B cell (primary cell): Measurements from ENCODE around the gene RNF217. TPM values are rescaled to one million over a fixed set of nuclear protein-coding genes. Genes with fewer than 3 reads are reported as not detected.

ENCODE experiments used
- ATAC-seq: fragments of 200-7000 bp; cut with Tn5 transposase; one replicate; pipeline ENCODE4 v1.10.0; 2021; ENCODE audit warnings: low read depth, mild to moderate bottlenecking, moderate number of reproducible peaks, moderate library complexity
- CTCF ChIA-PET: fragments of 350-600 bp; sonication (Branson Sonifier 250); formaldehyde crosslinking; loops from one replicate; lab custom pipeline; 2021; ENCODE audit warnings: antibody characterized with exemption, inconsistent platforms; lab: Charles Lee
- POLR2A ChIA-PET: fragments of 350-600 bp; sonication (Branson Sonifier 250); formaldehyde crosslinking; loops from one replicate; lab custom pipeline; 2021; ENCODE audit warnings: antibody characterized with exemption; lab: Charles Lee
- DNase-seq: peaks from one replicate; pipeline ENCODE4 v3.0.0; 2013
- H2AFZ ChIP-seq: 2 replicates; pipeline ENCODE4 v1.6.1; 2012; ENCODE audit warnings: mild to moderate bottlenecking, low read depth, low read length; ENCODE audit not compliant: insufficient read depth, poor library complexity, severe bottlenecking
- H3K27ac ChIP-seq, 2 donors: 1 replicate in 1 of 2; 2 replicates in 1 of 2; pipeline ENCODE4 v1.5.1; 2012 to 2013; ENCODE audit warnings: low read length in 2 of 2, mild to moderate bottlenecking in 2 of 2, moderate library complexity in 1 of 2
- H3K27me3 ChIP-seq, 4 experiments: fragments of 200-600 bp in 1 of 4; sonication (generic) in 1 of 4; replicated peaks in 1 of 4; 1 replicate in 2 of 4; 2 replicates in 2 of 4; pipeline versions ENCODE4 v1.6.1 to v1.7.0; 2013 to 2016; ENCODE audit warnings: low read length in 3 of 4, mild to moderate bottlenecking in 2 of 4, mixed read lengths in 1 of 4, moderate library complexity in 1 of 4; ENCODE audit not compliant: insufficient read depth in 4 of 4, control insufficient read depth in 3 of 4; ENCODE audit errors: control extremely low read depth in 1 of 4
- H3K36me3 ChIP-seq, 2 experiments: replicated peaks in 1 of 2; 1 replicate in 1 of 2; 2 replicates in 1 of 2; pipeline versions ENCODE4 v1.6.1 to v1.7.1; 2013; ENCODE audit warnings: low read length in 1 of 2; ENCODE audit not compliant: insufficient read depth in 2 of 2, control insufficient read depth in 1 of 2; ENCODE audit errors: control extremely low read depth in 1 of 2, extremely low read depth in 1 of 2
- H3K4me1 ChIP-seq, 2 donors: fragments of 200-600 bp in 1 of 2; sonication (generic) in 1 of 2; 1 replicate in 1 of 2; 2 replicates in 1 of 2; pipeline versions ENCODE4 v1.5.1 to v1.6.1; 2013 to 2017; ENCODE audit warnings: low read length in 2 of 2; ENCODE audit not compliant: control insufficient read depth in 2 of 2, insufficient read depth in 2 of 2
- H3K4me2 ChIP-seq: replicated peaks from 2 replicates; pipeline ENCODE3; 2012; ENCODE audit warnings: mild to moderate bottlenecking, low read depth, low read length; ENCODE audit not compliant: poor library complexity, severe bottlenecking
- H3K4me3 ChIP-seq, 5 experiments: fragments of 200-600 bp in 1 of 5; sonication (generic) in 1 of 5; 1 replicate in 3 of 5; 2 replicates in 2 of 5; pipeline versions ENCODE4 v1.5.1 to v1.7.0; 2011 to 2016; ENCODE audit warnings: low read length in 4 of 5, mild to moderate bottlenecking in 4 of 5, low read depth in 2 of 5, control low read depth in 1 of 5, moderate library complexity in 1 of 5; ENCODE audit not compliant: insufficient read depth in 1 of 5; ENCODE audit errors: control extremely low read depth in 1 of 5, extremely low read depth in 1 of 5
- H3K79me2 ChIP-seq: fragments of 200-600 bp; sonication (generic); one replicate; pipeline ENCODE4 v1.6.0; 2016; ENCODE audit warnings: low read length; ENCODE audit not compliant: control insufficient read depth, insufficient read depth
- H3K9ac ChIP-seq: fragments of 200-600 bp; sonication (generic); 2 replicates; pipeline ENCODE4 v1.6.1; 2017; ENCODE audit warnings: mild to moderate bottlenecking, low read length, moderate library complexity
- H3K9me3 ChIP-seq, 3 donors: one replicate each; pipeline versions ENCODE4 v1.6.1 to v1.7.1; 2013; ENCODE audit warnings: low read length in 2 of 3; ENCODE audit not compliant: control insufficient read depth in 2 of 3, insufficient read depth in 1 of 3; ENCODE audit errors: control extremely low read depth in 1 of 3
- H4K20me1 ChIP-seq: 2 replicates; pipeline ENCODE4 v1.6.0; 2012; ENCODE audit warnings: mild to moderate bottlenecking, low read length; ENCODE audit not compliant: insufficient read depth, control insufficient read depth, poor library complexity, severe bottlenecking
- H3K27ac Mint-ChIP-seq: one replicate; pipeline ENCODE4 v1.8.0; 2021; ENCODE audit warnings: mixed read lengths
- H3K27me3 Mint-ChIP-seq: one replicate; pipeline ENCODE4 v1.8.0; 2021; ENCODE audit warnings: mixed read lengths
- H3K4me1 Mint-ChIP-seq: one replicate; pipeline ENCODE4 v1.8.0; 2021; ENCODE audit warnings: mixed read lengths
- H3K4me3 Mint-ChIP-seq: one replicate; pipeline ENCODE4 v1.8.0; 2021; ENCODE audit warnings: mixed read lengths
- H3K9me3 Mint-ChIP-seq: one replicate; pipeline ENCODE4 v1.8.0; 2022; ENCODE audit warnings: mixed read lengths; ENCODE audit not compliant: insufficient read depth
- EZH2 ChIP-seq: IDR thresholded peaks from 2 replicates; pipeline ENCODE4 v1.6.1; 2012; ENCODE audit warnings: borderline replicate concordance, low read depth, mild to moderate bottlenecking, moderate library complexity, low read length; ENCODE audit not compliant: insufficient read depth, poor library complexity, severe bottlenecking
- WGBS: methylation state at CpG from one replicate; pipeline ENCODE4 v1.1.5; 2013; ENCODE audit warnings: missing lambda C conversion rate; ENCODE audit not compliant: insufficient coverage; 5-methylcytosine and 5-hydroxymethylcytosine counted together
- intact Hi-C: fragments of 100-400 bp; cut with micrococcal nuclease; formaldehyde crosslinking; loops from one replicate; pipeline ENCODE4 v1.10.0; 2022
- polyA plus RNA-seq: library from polyadenylated mRNA; depleted of rRNA; stranded (reverse); fragments of >200 nt; gene quantifications from 2 replicates; pipeline ENCODE4 v1.2.3, GENCODE V29; 2012
- total RNA-seq, 2 donors: library from RNA; stranded (reverse); fragments of 120-200 nt in 1 of 2; gene quantifications; 1 replicate in 1 of 2; 2 replicates in 1 of 2; pipeline versions ENCODE4 v1.2.3 to v1.2.4, GENCODE V29; 2013 to 2022
- TF ChIP-seq, protein P1 (sequence below): fragments of 200-600 bp; IDR thresholded peaks from one replicate; pipeline ENCODE4 v1.8.0; 2022; ENCODE audit warnings: antibody characterized with exemption, mild to moderate bottlenecking

Gene RNF217
- total and polyA plus RNA-seq, 2 donors (not counting 1 experiment from before 2014, with no cell fraction given) = 0.03 TPM; not detected in 1

- Histone ChIP-seq H3K27me3 (peaks cover 0 to 8% (median 4%) of the 10 kb centered on the region in 4 experiments), H3K79me2 (no peaks in the 10 kb centered on the region), H3K9me3 (no peaks in the 10 kb centered on the region), H3K9ac (no peak overlapping the region), H2AFZ (no peak overlapping the region), H3K36me3 (no peaks in the 10 kb centered on the region), H3K4me3 (no peak overlapping the region), H3K4me1 (no peaks in the 10 kb centered on the region), H3K27ac (no peak overlapping the region), H4K20me1 (no peaks in the 10 kb centered on the region), H3K4me2 (no peak overlapping the region)
- Mint-ChIP-seq H3K4me3 (no peak overlapping the region), H3K4me1 (peaks cover 12% of the 10 kb centered on the region), H3K27ac (no peak overlapping the region), H3K27me3 (peaks cover 9% of the 10 kb centered on the region), H3K9me3 (no peaks in the 10 kb centered on the region)
- ChIA-PET POLR2A (no interaction called here), CTCF (no interaction called here)
- ATAC-seq (no peak), DNase-seq (no peak)
- intact Hi-C loops = no loop called here
- no CpG with 5 or more reads among the region's 3 CpGs for WGBS
- TF ChIP-seq, protein P1, sequence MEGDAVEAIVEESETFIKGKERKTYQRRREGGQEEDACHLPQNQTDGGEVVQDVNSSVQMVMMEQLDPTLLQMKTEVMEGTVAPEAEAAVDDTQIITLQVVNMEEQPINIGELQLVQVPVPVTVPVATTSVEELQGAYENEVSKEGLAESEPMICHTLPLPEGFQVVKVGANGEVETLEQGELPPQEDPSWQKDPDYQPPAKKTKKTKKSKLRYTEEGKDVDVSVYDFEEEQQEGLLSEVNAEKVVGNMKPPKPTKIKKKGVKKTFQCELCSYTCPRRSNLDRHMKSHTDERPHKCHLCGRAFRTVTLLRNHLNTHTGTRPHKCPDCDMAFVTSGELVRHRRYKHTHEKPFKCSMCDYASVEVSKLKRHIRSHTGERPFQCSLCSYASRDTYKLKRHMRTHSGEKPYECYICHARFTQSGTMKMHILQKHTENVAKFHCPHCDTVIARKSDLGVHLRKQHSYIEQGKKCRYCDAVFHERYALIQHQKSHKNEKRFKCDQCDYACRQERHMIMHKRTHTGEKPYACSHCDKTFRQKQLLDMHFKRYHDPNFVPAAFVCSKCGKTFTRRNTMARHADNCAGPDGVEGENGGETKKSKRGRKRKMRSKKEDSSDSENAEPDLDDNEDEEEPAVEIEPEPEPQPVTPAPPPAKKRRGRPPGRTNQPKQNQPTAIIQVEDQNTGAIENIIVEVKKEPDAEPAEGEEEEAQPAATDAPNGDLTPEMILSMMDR = no peak
- TF ChIP-seq EZH2 = no peak
Measured at GRCh38 chr6:125102411-125102810, 140.2 kb downstream of the RNF217 start.

- H3K4me3 Mint-ChIP-seq = no peak overlapping the region
- POLR2A ChIA-PET = no interaction called here
- no peaks in the 10 kb centered on the region for H3K4me1 ChIP-seq
- no peaks in the 10 kb centered on the region for H3K79me2 ChIP-seq
- H4K20me1 ChIP-seq = no peaks in the 10 kb centered on the region
- TF ChIP-seq, protein P1 = no peak
- no peak for TF ChIP-seq EZH2
- no peak overlapping the region for H3K27ac Mint-ChIP-seq
- peaks cover 12% of the 10 kb centered on the region for H3K4me1 Mint-ChIP-seq
- H2AFZ ChIP-seq = no peak overlapping the region
- H3K27me3 Mint-ChIP-seq = peaks cover 9% of the 10 kb centered on the region
- no peak overlapping the region for H3K4me2 ChIP-seq
- H3K9me3 ChIP-seq = no peaks in the 10 kb centered on the region
- H3K36me3 ChIP-seq = no peaks in the 10 kb centered on the region
- no peak for ATAC-seq
- peaks cover 0 to 8% (median 3%) of the 10 kb centered on the region in 4 experiments for H3K27me3 ChIP-seq
- H3K9me3 Mint-ChIP-seq = no peaks in the 10 kb centered on the region
- no peak overlapping the region for H3K9ac ChIP-seq
- no CpG with 5 or more reads among the region's 2 CpGs for WGBS
- intact Hi-C loops = no loop called here
- no peak overlapping the region for H3K27ac ChIP-seq
- CTCF ChIA-PET = no interaction called here
- DNase-seq = no peak
- no peak overlapping the region for H3K4me3 ChIP-seq
Measured at GRCh38 chr6:125102891-125103290, 140.7 kb downstream of the RNF217 start.
